HG03439 (cell line): Measurements from ENCODE around the gene KRTAP23-1.

Experiments used
- ATAC-seq: cut with Tn5 transposase; IDR thresholded peaks from one replicate; pipeline ENCODE4 v1.9.1; 2021; ENCODE audit warnings: mild to moderate bottlenecking, moderate library complexity; ENCODE audit not compliant: unreplicated experiment

KRTAP23-1 gene

DNA sequence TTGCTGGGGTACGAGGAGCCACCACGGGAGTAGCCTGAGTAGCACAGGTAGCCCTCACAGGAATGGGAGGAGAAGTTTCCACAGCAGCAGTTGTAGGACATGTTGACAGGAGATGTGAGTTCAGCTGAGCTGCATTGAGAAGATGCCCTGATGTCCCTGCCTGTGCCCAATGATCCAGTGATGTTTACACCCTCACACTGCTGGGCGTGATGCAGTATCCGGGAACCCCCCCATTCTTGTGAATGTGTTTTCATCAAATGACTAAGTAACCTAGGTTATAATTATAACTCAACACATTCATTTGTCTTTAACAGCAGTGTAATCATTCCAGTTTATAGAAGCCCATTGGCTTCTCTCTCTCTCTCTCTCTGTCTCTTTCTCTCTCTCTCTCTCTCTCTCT lies at the start of gene KRTAP23-1:
KRTAP23-1 (minus strand) TSS at position 101 of the 400 bp plus-strand sequence; CDS start at position 101, 0 bp downstream.
- ATAC-seq = no peak

- ATAC-seq = no peak
These were observed 47.3 kb upstream of the KRTAP23-1 start, which contains the start of gene KRTAP13-1 for GRCh38 chr21:30395731-30396130. Gene KRTAP13-1 (plus strand): TSS chr21:30396031. CDS start chr21:30396087, 56 bp downstream.

- no peak for ATAC-seq
These were observed 43.2 kb upstream of the KRTAP23-1 start for GRCh38 chr21:30391492-30392025.

- no peak for ATAC-seq
These were observed 33.8 kb upstream of the KRTAP23-1 start for GRCh38 chr21:30382201-30382600.

DNA sequence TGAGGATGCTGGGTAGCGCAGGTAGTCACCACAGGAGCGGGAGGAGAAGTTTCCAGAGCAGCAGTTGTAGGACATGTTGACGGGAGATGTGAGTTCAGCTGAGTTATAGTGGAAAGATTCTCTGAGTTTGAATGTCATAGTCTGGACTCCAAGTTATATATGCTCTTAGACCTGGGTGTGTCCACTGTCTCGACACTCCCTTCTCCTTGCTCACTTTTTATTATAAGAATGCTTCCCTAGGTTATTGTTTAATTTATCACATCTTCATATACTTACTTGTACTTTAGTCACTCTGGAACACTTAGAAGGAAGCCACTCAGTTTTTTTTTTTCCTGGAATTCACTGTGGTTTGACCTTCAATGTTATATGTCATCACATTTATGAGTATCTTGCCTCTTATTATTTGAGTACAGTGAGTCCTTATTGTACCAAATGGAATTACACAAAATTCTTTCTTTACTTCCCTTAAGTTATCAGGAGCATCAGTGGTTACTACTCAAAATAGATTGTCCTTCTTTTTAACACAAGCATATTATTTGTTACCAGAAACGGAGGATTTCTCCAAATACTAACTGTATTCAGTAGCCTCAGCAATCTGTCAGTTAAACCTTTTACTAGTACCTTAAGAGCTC lies 23.8 kb upstream of the KRTAP23-1 start, which contains the start of gene KRTAP13-2:
KRTAP13-2 (minus strand) TSS at position 133 of the 632 bp plus-strand sequence; CDS start at position 75, 58 bp downstream.
- no peak for ATAC-seq

DNA sequence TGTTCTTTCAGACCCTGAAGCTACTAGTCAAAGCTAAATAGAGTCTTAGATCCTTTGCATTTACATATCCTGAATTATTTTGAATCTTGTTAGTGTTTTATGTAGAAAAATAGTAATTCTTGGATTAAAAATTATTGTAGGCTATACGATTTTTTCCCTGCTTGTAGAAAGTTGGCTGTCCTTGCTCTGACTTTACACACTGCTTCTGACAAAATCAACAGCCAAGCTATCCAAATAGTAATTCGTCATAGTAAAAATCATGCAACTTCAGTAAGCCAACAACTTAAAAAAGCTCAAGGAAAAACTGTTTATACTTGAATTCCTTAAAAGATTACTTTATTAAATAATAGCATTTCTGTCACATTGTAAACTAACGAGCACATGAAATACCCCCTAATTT lies 7.5 kb upstream of the KRTAP23-1 start:
- no peak for ATAC-seq

DNA sequence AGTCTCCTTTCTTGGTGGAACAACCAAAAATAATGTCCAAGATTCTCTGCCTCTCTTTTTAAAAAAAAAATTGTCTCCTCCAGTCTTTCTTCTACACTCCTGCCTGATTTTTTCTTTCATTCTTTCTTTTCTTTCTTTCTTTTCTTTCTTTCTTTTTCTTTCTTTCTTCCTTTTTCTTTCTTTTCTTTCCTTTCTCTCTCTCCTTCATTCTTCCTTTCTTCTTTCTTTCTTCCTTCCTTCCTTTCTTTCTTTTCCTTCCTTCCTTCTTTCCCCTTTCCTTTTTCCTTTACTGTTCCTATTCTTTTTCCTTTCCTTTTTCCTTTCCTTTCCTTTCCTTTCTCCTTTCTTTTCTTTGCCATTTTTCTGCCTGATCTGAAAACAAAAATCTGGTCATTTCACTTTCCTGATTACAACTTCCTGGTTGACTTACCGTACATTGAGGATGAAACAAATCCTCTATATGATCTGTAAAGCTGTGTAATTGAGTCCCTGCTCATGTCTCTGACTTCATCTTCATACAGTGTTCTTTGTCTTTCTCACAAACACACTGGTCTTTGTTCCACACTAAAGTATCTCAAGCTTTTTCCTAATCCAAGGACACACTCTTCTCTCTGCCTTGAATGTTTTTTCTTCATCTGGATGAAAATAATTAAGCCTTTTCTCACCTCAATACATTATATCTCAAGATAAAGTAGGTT lies 6.1 kb upstream of the KRTAP23-1 start:
- ATAC-seq = no peak

DNA sequence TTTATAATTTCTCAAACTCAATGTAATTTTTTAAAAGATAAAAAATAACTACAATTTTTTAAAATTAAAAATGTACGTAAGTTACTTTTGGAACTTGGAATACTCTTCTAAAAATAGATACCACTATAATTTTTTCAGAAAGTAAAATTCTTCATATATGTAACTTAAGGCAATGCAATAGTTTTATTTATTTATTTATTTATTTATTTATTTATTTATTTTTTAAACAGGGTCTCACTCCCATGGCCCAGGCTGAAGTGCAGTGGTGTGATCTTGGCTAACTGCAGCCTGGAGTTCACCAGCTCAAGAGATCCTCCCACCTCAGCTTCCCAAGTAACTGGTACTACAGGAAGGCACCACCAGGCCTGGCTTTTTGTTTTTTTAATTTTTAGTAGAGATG lies 3.1 kb upstream of the KRTAP23-1 start:
- ATAC-seq = no peak

DNA sequence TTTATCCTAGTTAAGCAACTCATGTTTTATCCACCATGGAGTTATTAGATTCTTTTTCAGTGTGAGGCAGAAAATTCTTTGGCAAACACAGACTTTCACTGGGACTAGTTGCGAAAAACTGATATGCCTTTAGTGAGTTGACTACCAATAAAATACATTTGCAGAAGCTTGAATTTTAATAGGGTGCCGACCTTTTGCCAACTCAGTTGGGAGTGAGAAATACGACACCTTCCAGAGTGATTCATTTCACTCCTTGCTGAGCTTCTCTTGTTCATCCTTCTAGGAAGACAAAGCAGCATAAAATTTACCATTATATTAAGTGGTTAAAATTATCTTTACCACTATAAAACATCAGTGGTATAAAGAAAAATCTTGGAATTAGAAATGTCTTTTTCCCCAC lies 1.2 kb upstream of the KRTAP23-1 start:
- ATAC-seq = no peak

DNA sequence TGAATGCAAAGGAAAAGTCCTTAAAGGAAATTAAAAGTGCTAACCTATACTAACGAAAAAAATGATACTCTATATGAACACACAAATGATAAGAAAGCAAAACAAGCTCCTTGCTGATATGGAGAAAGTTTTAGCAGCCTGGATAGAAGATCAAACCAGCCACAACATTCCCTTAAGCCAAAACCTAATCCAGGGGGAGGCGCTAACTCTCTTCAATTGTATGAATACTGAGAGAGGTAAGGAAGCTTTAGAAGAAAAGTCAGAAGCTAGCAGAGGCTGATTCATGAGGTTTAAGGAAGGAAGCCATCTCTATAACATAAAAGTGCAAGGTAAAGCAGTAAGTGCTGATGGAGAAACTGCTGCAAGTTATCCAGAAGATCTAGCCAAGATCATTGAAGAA lies 3.4 kb downstream of the KRTAP23-1 start:
- ATAC-seq = no peak

GRCh38 chr21:30340714-30341573 lies 7.5 kb downstream of the KRTAP23-1 start:
- no peak for ATAC-seq

DNA sequence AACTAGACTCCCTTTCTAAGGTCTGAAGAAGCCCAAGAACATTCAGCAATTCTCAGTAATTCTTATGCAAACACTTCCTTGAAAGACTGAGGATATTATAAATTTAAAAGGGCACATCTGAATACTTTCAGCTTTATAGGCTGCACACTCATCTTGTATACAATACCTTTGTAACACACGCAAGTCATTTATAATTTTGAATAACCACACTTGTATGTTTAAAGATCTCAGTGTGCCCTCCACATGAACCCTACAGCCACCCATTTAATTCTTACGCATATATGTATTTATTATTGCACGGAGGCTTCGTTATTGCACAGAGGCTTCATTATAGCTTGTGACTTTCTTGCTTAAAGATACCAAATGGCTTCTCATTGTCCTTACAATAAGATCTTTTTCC lies 9.7 kb downstream of the KRTAP23-1 start:
- no peak for ATAC-seq

DNA sequence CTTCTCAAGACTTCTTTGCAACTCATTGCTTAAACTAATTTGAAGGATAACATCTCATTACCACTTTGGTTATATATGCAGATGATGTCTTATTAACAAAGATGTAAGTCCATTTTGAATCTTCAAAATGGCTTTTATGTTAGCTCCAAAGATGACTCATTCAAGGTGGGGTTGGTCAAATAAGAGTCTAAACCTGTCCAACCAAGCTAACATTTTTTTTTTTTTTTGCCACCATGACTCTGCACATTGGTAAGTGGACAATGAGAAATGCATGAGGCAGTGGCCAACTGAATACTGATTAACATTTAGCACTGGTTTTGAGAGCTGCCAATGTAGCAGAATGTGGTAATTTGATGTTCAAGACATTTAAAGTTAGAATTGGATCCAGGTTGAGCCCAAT lies 10.6 kb downstream of the KRTAP23-1 start:
- no peak for ATAC-seq

GRCh38 chr21:30337276-30337744 lies 11.1 kb downstream of the KRTAP23-1 start, which contains the start of gene KRTAP27-1:
Gene KRTAP27-1 (minus strand): TSS chr21:30337694. CDS start chr21:30337668, 26 bp downstream.
- ATAC-seq = no peak

GRCh38 chr21:30336596-30336995 lies 11.8 kb downstream of the KRTAP23-1 start:
- no peak for ATAC-seq

GRCh38 chr21:30333736-30334135 lies 14.7 kb downstream of the KRTAP23-1 start:
- no peak for ATAC-seq

DNA sequence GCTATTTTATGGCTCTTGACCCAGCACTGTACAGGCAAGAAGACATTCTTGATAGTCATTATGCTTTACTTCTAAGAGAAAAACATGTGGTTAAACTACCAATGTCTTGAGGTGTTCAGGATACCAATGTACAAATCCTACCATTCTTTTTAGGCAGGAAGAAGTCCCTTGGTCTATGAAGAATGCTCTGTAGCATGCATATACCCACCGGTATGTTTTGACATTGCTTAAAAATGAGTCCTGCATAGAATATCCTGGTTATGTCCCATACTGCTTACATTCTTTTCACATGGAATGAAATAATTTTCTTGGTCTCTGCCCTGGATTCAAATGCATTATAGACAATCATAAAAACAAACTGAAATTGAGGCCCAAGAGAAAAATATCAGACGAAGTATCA lies 15.7 kb downstream of the KRTAP23-1 start:
- ATAC-seq = no peak

DNA sequence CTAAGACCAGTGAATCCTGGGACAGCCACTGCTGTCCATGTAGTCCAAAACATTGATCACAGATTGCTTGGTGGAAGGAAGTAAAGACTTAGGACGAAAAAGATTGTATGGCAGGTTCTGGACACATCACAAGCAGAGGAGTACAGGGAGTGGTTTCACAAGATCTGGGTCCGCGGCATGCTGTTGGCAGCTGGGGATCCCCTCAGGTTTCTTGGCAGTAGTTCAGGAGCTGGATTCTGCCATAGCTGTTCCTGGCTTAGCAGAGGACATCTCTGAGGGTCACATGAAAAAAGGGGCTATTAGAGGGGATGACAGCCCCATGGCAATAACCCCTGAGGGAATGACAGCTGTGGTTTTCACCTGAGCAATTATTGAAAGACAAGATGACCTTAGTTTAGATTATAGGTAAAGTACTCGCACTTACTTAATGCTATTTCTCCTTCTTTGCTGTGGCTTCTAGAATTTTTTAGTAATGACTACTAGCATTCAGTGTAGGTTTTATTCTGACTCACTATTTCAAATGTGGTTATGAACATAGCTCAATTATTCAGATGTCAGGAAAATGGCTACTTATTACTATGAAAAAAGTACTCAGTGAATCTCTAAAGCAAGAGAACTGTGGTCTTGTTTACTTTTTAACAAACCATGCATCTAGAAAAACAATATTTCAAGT lies 19.1 kb downstream of the KRTAP23-1 start:
- ATAC-seq = no peak

DNA sequence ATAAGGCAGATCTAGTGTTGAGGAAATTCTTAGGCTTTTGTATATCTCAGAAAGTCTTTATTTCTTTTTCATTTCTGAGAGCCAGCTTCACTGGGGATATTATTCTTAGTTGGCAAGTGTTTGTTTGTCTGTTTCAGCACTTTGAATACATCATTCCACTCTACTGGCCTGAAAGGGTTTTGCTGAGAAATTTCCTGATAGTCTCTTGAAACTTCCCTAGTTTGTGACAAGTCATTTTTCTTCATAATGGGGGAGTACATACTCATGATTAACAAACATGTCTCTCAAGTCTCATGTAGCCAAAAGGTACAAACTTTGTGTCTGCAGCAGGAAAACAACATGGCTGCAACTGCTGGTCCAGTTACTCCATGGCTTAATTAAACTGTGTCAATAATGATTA lies 22.0 kb downstream of the KRTAP23-1 start:
- no peak for ATAC-seq

DNA sequence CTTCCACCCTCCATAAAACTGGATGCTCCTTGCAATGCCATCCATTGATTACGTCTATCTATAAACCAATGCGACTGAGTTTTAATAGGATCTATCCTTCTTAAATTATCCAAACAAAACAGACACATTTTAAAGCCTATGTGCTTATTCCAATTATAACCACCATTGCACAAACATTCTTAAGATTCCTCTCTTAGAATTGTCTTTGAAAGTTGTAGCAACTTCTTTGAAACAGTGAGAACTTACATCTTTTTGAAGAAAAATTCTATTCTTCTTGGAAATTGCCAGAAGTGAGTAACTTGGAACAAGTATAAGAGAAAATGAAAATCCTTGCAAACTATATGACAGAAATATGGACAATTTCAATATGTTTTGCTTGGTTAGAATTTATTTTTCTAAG lies 28.2 kb downstream of the KRTAP23-1 start, which contains the start of gene KRTAP26-1:
KRTAP26-1 (minus strand) TSS at position 101 of the 400 bp plus-strand sequence. CDS start 280 bp downstream, outside the sequence.
- ATAC-seq = no peak
